B cell (primary cell): Measurements from ENCODE around the gene MAFB. TPM values are rescaled to one million over a fixed set of nuclear protein-coding genes. Genes with fewer than 3 reads are reported as not detected.

ENCODE experiments used
- ATAC-seq: fragments of 200-7000 bp; cut with Tn5 transposase; one replicate; pipeline ENCODE4 v1.10.0; 2021; ENCODE audit warnings: low read depth, mild to moderate bottlenecking, moderate number of reproducible peaks, moderate library complexity
- CTCF ChIA-PET: fragments of 350-600 bp; sonication (Branson Sonifier 250); formaldehyde crosslinking; loops from one replicate; lab custom pipeline; 2021; ENCODE audit warnings: antibody characterized with exemption, inconsistent platforms; lab: Charles Lee
- POLR2A ChIA-PET: fragments of 350-600 bp; sonication (Branson Sonifier 250); formaldehyde crosslinking; loops from one replicate; lab custom pipeline; 2021; ENCODE audit warnings: antibody characterized with exemption; lab: Charles Lee
- DNase-seq: peaks from one replicate; pipeline ENCODE4 v3.0.0; 2013
- H2AFZ ChIP-seq: 2 replicates; pipeline ENCODE4 v1.6.1; 2012; ENCODE audit warnings: mild to moderate bottlenecking, low read depth, low read length; ENCODE audit not compliant: insufficient read depth, poor library complexity, severe bottlenecking
- H3K27ac ChIP-seq, 2 donors: 1 replicate in 1 of 2; 2 replicates in 1 of 2; pipeline ENCODE4 v1.5.1; 2012 to 2013; ENCODE audit warnings: low read length in 2 of 2, mild to moderate bottlenecking in 2 of 2, moderate library complexity in 1 of 2
- H3K27me3 ChIP-seq, 4 experiments: fragments of 200-600 bp in 1 of 4; sonication (generic) in 1 of 4; replicated peaks in 1 of 4; 1 replicate in 2 of 4; 2 replicates in 2 of 4; pipeline versions ENCODE4 v1.6.1 to v1.7.0; 2013 to 2016; ENCODE audit warnings: low read length in 3 of 4, mild to moderate bottlenecking in 2 of 4, mixed read lengths in 1 of 4, moderate library complexity in 1 of 4; ENCODE audit not compliant: insufficient read depth in 4 of 4, control insufficient read depth in 3 of 4; ENCODE audit errors: control extremely low read depth in 1 of 4
- H3K36me3 ChIP-seq, 2 experiments: replicated peaks in 1 of 2; 1 replicate in 1 of 2; 2 replicates in 1 of 2; pipeline versions ENCODE4 v1.6.1 to v1.7.1; 2013; ENCODE audit warnings: low read length in 1 of 2; ENCODE audit not compliant: insufficient read depth in 2 of 2, control insufficient read depth in 1 of 2; ENCODE audit errors: control extremely low read depth in 1 of 2, extremely low read depth in 1 of 2
- H3K4me1 ChIP-seq, 2 donors: fragments of 200-600 bp in 1 of 2; sonication (generic) in 1 of 2; 1 replicate in 1 of 2; 2 replicates in 1 of 2; pipeline versions ENCODE4 v1.5.1 to v1.6.1; 2013 to 2017; ENCODE audit warnings: low read length in 2 of 2; ENCODE audit not compliant: control insufficient read depth in 2 of 2, insufficient read depth in 2 of 2
- H3K4me2 ChIP-seq: replicated peaks from 2 replicates; pipeline ENCODE3; 2012; ENCODE audit warnings: mild to moderate bottlenecking, low read depth, low read length; ENCODE audit not compliant: poor library complexity, severe bottlenecking
- H3K4me3 ChIP-seq, 5 experiments: fragments of 200-600 bp in 1 of 5; sonication (generic) in 1 of 5; 1 replicate in 3 of 5; 2 replicates in 2 of 5; pipeline versions ENCODE4 v1.5.1 to v1.7.0; 2011 to 2016; ENCODE audit warnings: low read length in 4 of 5, mild to moderate bottlenecking in 4 of 5, low read depth in 2 of 5, control low read depth in 1 of 5, moderate library complexity in 1 of 5; ENCODE audit not compliant: insufficient read depth in 1 of 5; ENCODE audit errors: control extremely low read depth in 1 of 5, extremely low read depth in 1 of 5
- H3K79me2 ChIP-seq: fragments of 200-600 bp; sonication (generic); one replicate; pipeline ENCODE4 v1.6.0; 2016; ENCODE audit warnings: low read length; ENCODE audit not compliant: control insufficient read depth, insufficient read depth
- H3K9ac ChIP-seq: fragments of 200-600 bp; sonication (generic); 2 replicates; pipeline ENCODE4 v1.6.1; 2017; ENCODE audit warnings: mild to moderate bottlenecking, low read length, moderate library complexity
- H3K9me3 ChIP-seq, 3 donors: one replicate each; pipeline versions ENCODE4 v1.6.1 to v1.7.1; 2013; ENCODE audit warnings: low read length in 2 of 3; ENCODE audit not compliant: control insufficient read depth in 2 of 3, insufficient read depth in 1 of 3; ENCODE audit errors: control extremely low read depth in 1 of 3
- H4K20me1 ChIP-seq: 2 replicates; pipeline ENCODE4 v1.6.0; 2012; ENCODE audit warnings: mild to moderate bottlenecking, low read length; ENCODE audit not compliant: insufficient read depth, control insufficient read depth, poor library complexity, severe bottlenecking
- H3K27ac Mint-ChIP-seq: one replicate; pipeline ENCODE4 v1.8.0; 2021; ENCODE audit warnings: mixed read lengths
- H3K27me3 Mint-ChIP-seq: one replicate; pipeline ENCODE4 v1.8.0; 2021; ENCODE audit warnings: mixed read lengths
- H3K4me1 Mint-ChIP-seq: one replicate; pipeline ENCODE4 v1.8.0; 2021; ENCODE audit warnings: mixed read lengths
- H3K4me3 Mint-ChIP-seq: one replicate; pipeline ENCODE4 v1.8.0; 2021; ENCODE audit warnings: mixed read lengths
- H3K9me3 Mint-ChIP-seq: one replicate; pipeline ENCODE4 v1.8.0; 2022; ENCODE audit warnings: mixed read lengths; ENCODE audit not compliant: insufficient read depth
- CTCF ChIP-seq: fragments of 200-600 bp; IDR thresholded peaks from one replicate; pipeline ENCODE4 v1.8.0; 2022; ENCODE audit warnings: antibody characterized with exemption, mild to moderate bottlenecking
- EZH2 ChIP-seq: IDR thresholded peaks from 2 replicates; pipeline ENCODE4 v1.6.1; 2012; ENCODE audit warnings: borderline replicate concordance, low read depth, mild to moderate bottlenecking, moderate library complexity, low read length; ENCODE audit not compliant: insufficient read depth, poor library complexity, severe bottlenecking
- WGBS: methylation state at CpG from one replicate; pipeline ENCODE4 v1.1.5; 2013; ENCODE audit warnings: missing lambda C conversion rate; ENCODE audit not compliant: insufficient coverage; 5-methylcytosine and 5-hydroxymethylcytosine counted together
- intact Hi-C: fragments of 100-400 bp; cut with micrococcal nuclease; formaldehyde crosslinking; loops from one replicate; pipeline ENCODE4 v1.10.0; 2022
- polyA plus RNA-seq: library from polyadenylated mRNA; depleted of rRNA; stranded (reverse); fragments of >200 nt; gene quantifications from 2 replicates; pipeline ENCODE4 v1.2.3, GENCODE V29; 2012
- total RNA-seq, 2 donors: library from RNA; stranded (reverse); fragments of 120-200 nt in 1 of 2; gene quantifications; 1 replicate in 1 of 2; 2 replicates in 1 of 2; pipeline versions ENCODE4 v1.2.3 to v1.2.4, GENCODE V29; 2013 to 2022

MAFB gene
- total and polyA plus RNA-seq, 2 donors (not counting 1 experiment from before 2014, with no cell fraction given): 1.6 to 1.8 TPM

- CTCF ChIA-PET: no interaction called here
- no peak for ATAC-seq
Observed at GRCh38 chr20:40667503-40667902, 21.5 kb downstream of the MAFB start.

GRCh38 chr20:40666336-40666735 is 22.7 kb downstream of the MAFB start:
- no peaks in the 10 kb centered on the region for H3K36me3 ChIP-seq
- H3K9ac ChIP-seq: no peak overlapping the region
- H4K20me1 ChIP-seq: no peaks in the 10 kb centered on the region
- Mint-ChIP-seq H3K27ac (no peak overlapping the region), H3K4me3 (no peak overlapping the region), H3K27me3 (peaks cover 3% of the 10 kb centered on the region), H3K4me1 (no peaks in the 10 kb centered on the region), H3K9me3 (no peaks in the 10 kb centered on the region)
- ChIA-PET POLR2A (no interaction called here), CTCF (no interaction called here)
- H3K9me3 ChIP-seq: peaks cover 0 to 2% (median 0%) of the 10 kb centered on the region in 3 donors
- WGBS: 86% methylated on average over 9 of the region's 9 CpGs
- TF ChIP-seq EZH2 (no peak), CTCF (no peak)
- no peaks in the 10 kb centered on the region for H3K4me1 ChIP-seq
- DNase-seq: no peak
- H2AFZ ChIP-seq: no peak overlapping the region
- no peaks in the 10 kb centered on the region for H3K79me2 ChIP-seq
- H3K27ac ChIP-seq: no peak overlapping the region
- no peak overlapping the region for H3K4me2 ChIP-seq
- no peaks in the 10 kb centered on the region for H3K27me3 ChIP-seq
- no peak for ATAC-seq
- intact Hi-C loops: no loop called here
- no peak overlapping the region for H3K4me3 ChIP-seq

More at GRCh38 chr20:40667503-40667902, 21.5 kb downstream of the MAFB start:
- H3K27ac ChIP-seq: no peak overlapping the region
- H3K27me3 ChIP-seq: no peaks in the 10 kb centered on the region
- peaks cover 3% of the 10 kb centered on the region for H3K27me3 Mint-ChIP-seq
- DNase-seq: no peak
- H3K9me3 ChIP-seq: peaks cover 0 to 2% (median 0%) of the 10 kb centered on the region in 3 donors
- intact Hi-C loops: no loop called here
- H3K4me1 Mint-ChIP-seq: no peaks in the 10 kb centered on the region
- H2AFZ ChIP-seq: no peak overlapping the region
- no peaks in the 10 kb centered on the region for H3K79me2 ChIP-seq
- no peak overlapping the region for H3K4me3 ChIP-seq
- no peak overlapping the region for H3K9ac ChIP-seq
- H3K9me3 Mint-ChIP-seq: no peaks in the 10 kb centered on the region
- H3K4me3 Mint-ChIP-seq: no peak overlapping the region
- POLR2A ChIA-PET: no interaction called here
- H4K20me1 ChIP-seq: no peaks in the 10 kb centered on the region
- H3K4me1 ChIP-seq: no peaks in the 10 kb centered on the region
- no peaks in the 10 kb centered on the region for H3K36me3 ChIP-seq
- no peak overlapping the region for H3K4me2 ChIP-seq
- TF ChIP-seq EZH2 (no peak), CTCF (no peak)
- WGBS: 89% methylated on average over 3 of the region's 3 CpGs
- H3K27ac Mint-ChIP-seq: no peak overlapping the region
